Pancreas (tissue), 10 donors: ENCODE data around the gene LANCL2. TPM values are rescaled to one million over a fixed set of nuclear protein-coding genes. Genes with fewer than 3 reads are reported as not detected.

Experiments
- ATAC-seq, 4 donors: fragments of 200-7000 bp; cut with Tn5 transposase; one replicate each; pipeline versions ENCODE4 v1.8.0 to v1.9.1; 2020; ENCODE audit warnings: mild to moderate bottlenecking in 4 of 4, moderate library complexity in 4 of 4
- DNase-seq, 6 donors: peaks; one replicate each; pipeline ENCODE4 v3.0.0-alpha.2; 2020
- FAIRE-seq: peaks from 2 replicates; lab custom pipeline; 2012; peaks lifted over from hg19 to GRCh38; lab: Jason Lieb, UNC
- H3K27ac ChIP-seq, 4 donors: fragments of 200-600 bp; sonication (generic); 1 replicate in 3 of 4; 2 replicates in 1 of 4; pipeline versions ENCODE4 v1.5.0 to v1.8.0; 2020
- H3K27me3 ChIP-seq, 4 donors: fragments of 200-600 bp; one replicate each; pipeline ENCODE4 v1.8.0; 2021
- H3K36me3 ChIP-seq, 3 donors: fragments of 200-600 bp; sonication (generic) in 1 of 3; one replicate each; pipeline versions ENCODE4 v1.5.0 to v1.8.0; 2020 to 2021
- H3K4me1 ChIP-seq, 3 donors: fragments of 200-600 bp; one replicate each; pipeline ENCODE4 v1.8.0; 2021
- H3K4me3 ChIP-seq, 4 donors: fragments of 200-600 bp; sonication (generic) in 2 of 4; one replicate each; pipeline versions ENCODE4 v1.5.0 to v1.8.0; 2020 to 2021
- H3K9me3 ChIP-seq, 4 donors: fragments of 200-600 bp; one replicate each; pipeline ENCODE4 v1.8.0; 2021
- WGBS, 2 donors: extraction: QIAGEN DNeasy Blood & Tissue Kit; methylation state at CpG; one replicate each; pipeline ENCODE4 v1.1.7; 2013; 5-methylcytosine and 5-hydroxymethylcytosine counted together
- intact Hi-C, 3 donors: fragments of 100-400 bp; cut with DNase I; formaldehyde crosslinking; loops; one replicate each; pipeline versions ENCODE4 v1.11.1 to v1.14.2; 2022
- polyA plus RNA-seq, 2 donors: library from polyadenylated mRNA; stranded (reverse); fragments of 200-250 nt; gene quantifications; one replicate each; pipeline ENCODE4 v1.2.3, GENCODE V29; 2013
- total RNA-seq, 6 donors: library from RNA; stranded (reverse); fragmentation: NEBNext Ultra II Directional in 4 of 6; extraction: Animal tissue kit (Norgen Biotek cat#: 25700) in 4 of 6; gene quantifications; one replicate each; pipeline versions ENCODE4 v1.2.1 to v1.2.4, GENCODE V29; 2021 to 2023
- TF ChIP-seq, protein P1 (sequence below), 4 donors: fragments of 200-600 bp; sonication (generic) in 3 of 4; IDR thresholded peaks; one replicate each; pipeline versions ENCODE4 v1.5.0 to v1.8.0; 2021; ENCODE audit warnings: antibody characterized with exemption in 4 of 4
- donor health status: healthy with polysubstance abuse.
- donor health status: DM: no; HTN: no; CAD: no; lungs with moderate emphysema.
- donor health status: DM: no; HTN: no; CAD: no.
- donor health status: control.
- donor health status: control.
- donor health status: Bipolar disorder and iron deficiency.
- donor health status: DM: yes; HTN: yes; CAD: no.
- donor health status: DM: no; HTN: no; CAD: no.
- donor health status: DM: no; HTN: no; CAD: no.
- donor health status: DM: yes; HTN: yes; CAD: no.

Gene LANCL2
- total and polyA plus RNA-seq, 8 donors, result 4.6 to 8.5 (median 6.3) TPM

GRCh38 chr7:55473932-55474331 lies 108.8 kb downstream of the LANCL2 start:
- FAIRE-seq, result no peak
- TF ChIP-seq, protein P1, sequence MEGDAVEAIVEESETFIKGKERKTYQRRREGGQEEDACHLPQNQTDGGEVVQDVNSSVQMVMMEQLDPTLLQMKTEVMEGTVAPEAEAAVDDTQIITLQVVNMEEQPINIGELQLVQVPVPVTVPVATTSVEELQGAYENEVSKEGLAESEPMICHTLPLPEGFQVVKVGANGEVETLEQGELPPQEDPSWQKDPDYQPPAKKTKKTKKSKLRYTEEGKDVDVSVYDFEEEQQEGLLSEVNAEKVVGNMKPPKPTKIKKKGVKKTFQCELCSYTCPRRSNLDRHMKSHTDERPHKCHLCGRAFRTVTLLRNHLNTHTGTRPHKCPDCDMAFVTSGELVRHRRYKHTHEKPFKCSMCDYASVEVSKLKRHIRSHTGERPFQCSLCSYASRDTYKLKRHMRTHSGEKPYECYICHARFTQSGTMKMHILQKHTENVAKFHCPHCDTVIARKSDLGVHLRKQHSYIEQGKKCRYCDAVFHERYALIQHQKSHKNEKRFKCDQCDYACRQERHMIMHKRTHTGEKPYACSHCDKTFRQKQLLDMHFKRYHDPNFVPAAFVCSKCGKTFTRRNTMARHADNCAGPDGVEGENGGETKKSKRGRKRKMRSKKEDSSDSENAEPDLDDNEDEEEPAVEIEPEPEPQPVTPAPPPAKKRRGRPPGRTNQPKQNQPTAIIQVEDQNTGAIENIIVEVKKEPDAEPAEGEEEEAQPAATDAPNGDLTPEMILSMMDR (IDR thresholded peaks at IDR 0.05), result no peak
- DNase-seq, result no peak
- Histone ChIP-seq H3K4me1 (no peaks in the 10 kb centered on the region), H3K4me3 (no peak overlapping the region), H3K27me3 (no peaks in the 10 kb centered on the region), H3K27ac (no peak overlapping the region), H3K36me3 (no peaks in the 10 kb centered on the region), H3K9me3 (no peaks in the 10 kb centered on the region)
- WGBS, 2 donors, result 96% methylated on average over 10 of the region's 10 CpGs
- ATAC-seq, result no peak
- intact Hi-C loops, result no loop called here

DNA sequence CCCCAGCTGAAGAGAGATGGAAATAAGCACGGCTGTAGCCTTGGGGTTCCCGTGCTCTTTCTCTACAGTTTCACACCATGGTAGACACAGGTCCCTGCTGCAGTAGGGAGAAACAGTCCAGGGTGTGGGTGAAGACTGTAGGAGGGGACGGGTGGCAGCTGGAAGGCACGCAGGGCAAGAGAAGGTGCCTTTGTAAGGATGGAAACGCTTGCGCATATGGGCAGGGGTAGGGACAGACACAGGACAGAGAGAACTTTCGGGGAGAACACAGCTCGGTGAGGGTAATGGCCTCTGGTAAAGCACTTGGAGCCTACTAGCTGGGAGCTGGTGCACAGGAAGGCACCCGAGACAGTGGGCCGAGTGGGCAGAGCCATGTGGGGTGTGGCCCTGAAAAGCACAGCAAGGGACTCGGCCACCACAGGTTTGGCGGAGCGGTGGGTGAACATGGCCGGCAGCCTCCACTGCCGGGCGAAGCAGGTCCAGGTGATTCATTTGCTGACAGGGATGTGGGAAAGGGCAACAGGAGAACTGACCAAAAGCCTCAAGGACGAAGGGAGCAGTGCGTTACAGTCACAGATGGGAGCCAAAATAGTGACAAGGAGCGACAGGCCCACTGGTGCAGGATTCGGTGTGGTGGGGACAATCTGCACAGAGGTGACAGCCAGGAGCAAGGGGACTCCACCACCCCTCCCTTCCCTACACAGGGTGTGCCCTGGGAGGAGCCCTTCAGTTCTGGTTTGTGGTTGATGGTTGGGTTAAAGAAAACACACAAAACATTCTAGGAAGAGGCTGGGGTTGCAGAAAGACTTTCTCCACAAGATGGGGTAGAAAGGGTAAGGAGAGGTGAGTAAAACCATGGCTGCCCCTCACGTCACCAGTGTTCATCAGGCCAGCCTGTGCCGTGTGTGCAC lies 110.1 kb downstream of the LANCL2 start:
- no peak for FAIRE-seq
- H3K27ac ChIP-seq, result no peak overlapping the region
- H3K4me3 ChIP-seq, result no peak overlapping the region
- intact Hi-C loops, result no loop called here
- no peak for ATAC-seq
- no peak for DNase-seq
- WGBS, 2 donors, result 88 to 89% methylated on average over 22 of the region's 22 CpGs
- H3K9me3 ChIP-seq, result no peaks in the 10 kb centered on the region
- H3K4me1 ChIP-seq, result no peaks in the 10 kb centered on the region
- no peaks in the 10 kb centered on the region for H3K27me3 ChIP-seq
- H3K36me3 ChIP-seq, result no peaks in the 10 kb centered on the region
- TF ChIP-seq, protein P1 (IDR thresholded peaks at IDR 0.05), result no peak

- no peak for DNase-seq
- no peak overlapping the region for H3K4me3 ChIP-seq
Observed at GRCh38 chr7:55475855-55476803, 111.0 kb downstream of the LANCL2 start.

GRCh38 chr7:55476852-55477780 lies 112.0 kb downstream of the LANCL2 start:
- Histone ChIP-seq H3K27me3 (no peaks in the 10 kb centered on the region), H3K9me3 (no peaks in the 10 kb centered on the region), H3K27ac (no peak overlapping the region), H3K36me3 (no peaks in the 10 kb centered on the region), H3K4me1 (no peaks in the 10 kb centered on the region), H3K4me3 (no peak overlapping the region)
- FAIRE-seq, result no peak
- intact Hi-C loops, result no loop called here
- no peak for DNase-seq
- WGBS, 2 donors, result 87 to 88% methylated on average over 19 of the region's 19 CpGs
- ATAC-seq, result no peak
- TF ChIP-seq, protein P1 (IDR thresholded peaks at IDR 0.05), result no peak

More at GRCh38 chr7:55475855-55476803, 111.0 kb downstream of the LANCL2 start:
- WGBS, 2 donors, result 90 to 95% methylated on average over 18 to 19 of the region's 19 CpGs
- H3K4me1 ChIP-seq, result no peaks in the 10 kb centered on the region
- no peak overlapping the region for H3K27ac ChIP-seq
- FAIRE-seq, result no peak
- no peaks in the 10 kb centered on the region for H3K9me3 ChIP-seq
- TF ChIP-seq, protein P1 (IDR thresholded peaks at IDR 0.05), result no peak
- no peak for ATAC-seq
- H3K36me3 ChIP-seq, result no peaks in the 10 kb centered on the region
- intact Hi-C loops, result no loop called here
- no peaks in the 10 kb centered on the region for H3K27me3 ChIP-seq
